ENCODE data around the gene EEF1A2.

DNA sequence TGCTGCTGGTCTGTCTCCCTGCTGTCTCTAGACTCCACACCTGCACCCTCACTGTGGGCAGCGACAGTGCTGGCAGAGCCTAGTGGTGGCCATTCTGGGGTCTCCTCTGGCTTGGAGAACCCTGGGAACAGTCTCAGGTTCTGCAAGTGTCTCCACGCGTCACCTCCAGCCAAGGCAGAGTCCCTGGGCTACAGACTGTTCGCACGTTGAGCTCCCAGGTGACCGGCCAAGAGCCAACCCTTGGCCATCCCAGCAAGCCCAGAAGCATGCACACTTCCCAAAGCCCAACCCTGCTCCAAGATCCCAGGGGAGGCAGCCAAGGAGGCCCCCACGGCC is 4.8 kb downstream of the EEF1A2 start:
- TF ChIP-seq POLR2A (IDR thresholded peaks at IDR 0.05; ENCODE audit: low read depth, low read length): no peak
- no peak for TF ChIP-seq POLR2AphosphoS5 (IDR thresholded peaks at IDR 0.05; ENCODE audit: low read depth, low read length)
- TF ChIP-seq SPI1 (IDR thresholded peaks at IDR 0.05; ENCODE audit: low read depth, low read length): no peak
- TF ChIP-seq PAX5 (IDR thresholded peaks at IDR 0.05; ENCODE audit: insufficient read depth, low read length, severe bottlenecking): no peak
- no peak for TF ChIP-seq TAF1 (IDR thresholded peaks at IDR 0.05; ENCODE audit: low read depth, low read length)
- TF ChIP-seq POU2F2 (IDR thresholded peaks at IDR 0.05; ENCODE audit: low read depth, low read length): no peak

Data from GM12891 (cell line).